Measurements from ENCODE around the gene RANBP3.

DNA sequence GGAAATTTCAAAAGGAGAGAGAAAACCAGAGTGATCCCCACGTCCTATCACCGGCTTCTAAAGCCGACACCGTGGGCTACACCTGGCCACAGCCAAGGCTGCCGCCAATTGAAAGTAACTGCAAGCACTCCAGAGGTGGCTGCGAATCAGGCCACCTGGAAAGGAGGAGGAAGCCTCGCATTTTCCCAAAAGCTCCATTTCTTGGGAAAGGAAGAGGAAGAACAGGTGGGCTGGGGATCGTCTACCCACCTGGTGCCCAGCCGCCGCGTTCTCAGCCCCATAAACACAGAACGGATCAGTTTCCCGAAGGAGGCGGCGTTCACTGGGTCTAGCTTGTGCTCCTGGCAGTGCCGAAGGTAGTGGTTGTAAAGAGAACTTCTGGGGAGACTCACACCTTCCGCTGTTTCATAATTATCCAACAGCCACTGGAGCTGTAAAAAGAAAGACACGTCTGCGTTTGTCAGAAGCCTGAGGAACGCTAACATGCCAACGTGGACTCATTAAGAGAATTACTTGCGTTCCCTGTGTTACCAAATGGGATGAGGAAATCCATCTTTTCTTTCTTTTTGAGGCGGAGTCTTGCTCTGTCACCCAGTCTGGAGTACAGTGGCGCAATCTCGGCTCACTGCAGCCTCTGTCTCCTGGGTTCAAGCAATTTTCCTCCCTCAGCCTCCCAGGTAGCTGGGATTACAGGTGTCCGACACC, 38.1 kb upstream of the RANBP3 start:
- TF ChIP-seq, protein P1, sequence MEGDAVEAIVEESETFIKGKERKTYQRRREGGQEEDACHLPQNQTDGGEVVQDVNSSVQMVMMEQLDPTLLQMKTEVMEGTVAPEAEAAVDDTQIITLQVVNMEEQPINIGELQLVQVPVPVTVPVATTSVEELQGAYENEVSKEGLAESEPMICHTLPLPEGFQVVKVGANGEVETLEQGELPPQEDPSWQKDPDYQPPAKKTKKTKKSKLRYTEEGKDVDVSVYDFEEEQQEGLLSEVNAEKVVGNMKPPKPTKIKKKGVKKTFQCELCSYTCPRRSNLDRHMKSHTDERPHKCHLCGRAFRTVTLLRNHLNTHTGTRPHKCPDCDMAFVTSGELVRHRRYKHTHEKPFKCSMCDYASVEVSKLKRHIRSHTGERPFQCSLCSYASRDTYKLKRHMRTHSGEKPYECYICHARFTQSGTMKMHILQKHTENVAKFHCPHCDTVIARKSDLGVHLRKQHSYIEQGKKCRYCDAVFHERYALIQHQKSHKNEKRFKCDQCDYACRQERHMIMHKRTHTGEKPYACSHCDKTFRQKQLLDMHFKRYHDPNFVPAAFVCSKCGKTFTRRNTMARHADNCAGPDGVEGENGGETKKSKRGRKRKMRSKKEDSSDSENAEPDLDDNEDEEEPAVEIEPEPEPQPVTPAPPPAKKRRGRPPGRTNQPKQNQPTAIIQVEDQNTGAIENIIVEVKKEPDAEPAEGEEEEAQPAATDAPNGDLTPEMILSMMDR (IDR thresholded peaks at IDR 0.05), result no peak
- no peak for TF ChIP-seq POLR2A (IDR thresholded peaks at IDR 0.05)

All from adrenal gland (tissue), 5 donors.